HG03520 (cell line): ENCODE data around the gene RPS6KA2.
A peak's percentile ranks its signal among the peaks of the same experiment; 100 is the strongest.
"Not testable (repeated sequence)": the region's sequence is repeated elsewhere in the genome, so short reads cannot be mapped to it uniquely, and the experiment has no call there.

ENCODE experiments used
- ATAC-seq: cut with Tn5 transposase; IDR thresholded peaks from one replicate; pipeline ENCODE4 v1.9.1; 2021; ENCODE audit warnings: mild to moderate bottlenecking, moderate library complexity; ENCODE audit not compliant: unreplicated experiment

Gene RPS6KA2

GRCh38 chr6:166558156-166559005 is 68.7 kb downstream of the RPS6KA2 start:
- no peak for ATAC-seq

GRCh38 chr6:166556863-166557322 is 70.2 kb downstream of the RPS6KA2 start:
- ATAC-seq, result no peak

DNA sequence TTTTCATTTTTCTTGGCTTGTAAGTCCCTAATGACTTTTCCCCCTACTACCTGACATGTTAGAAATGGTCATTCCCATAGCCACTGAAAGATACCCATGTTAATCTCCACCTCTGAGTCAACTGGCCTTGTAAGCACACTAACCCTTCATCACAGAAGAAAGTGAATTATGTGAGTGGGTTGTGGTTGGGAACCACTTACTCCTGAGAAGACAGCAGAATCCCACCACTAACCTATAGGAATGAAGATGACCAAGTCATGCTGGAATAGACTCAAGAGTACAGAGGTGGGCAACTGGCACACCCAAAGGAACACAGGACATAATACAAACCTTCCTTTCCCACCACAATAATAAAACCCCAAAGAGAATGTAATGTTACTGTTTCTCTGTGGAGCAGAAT is 70.7 kb downstream of the RPS6KA2 start:
- no peak for ATAC-seq

DNA sequence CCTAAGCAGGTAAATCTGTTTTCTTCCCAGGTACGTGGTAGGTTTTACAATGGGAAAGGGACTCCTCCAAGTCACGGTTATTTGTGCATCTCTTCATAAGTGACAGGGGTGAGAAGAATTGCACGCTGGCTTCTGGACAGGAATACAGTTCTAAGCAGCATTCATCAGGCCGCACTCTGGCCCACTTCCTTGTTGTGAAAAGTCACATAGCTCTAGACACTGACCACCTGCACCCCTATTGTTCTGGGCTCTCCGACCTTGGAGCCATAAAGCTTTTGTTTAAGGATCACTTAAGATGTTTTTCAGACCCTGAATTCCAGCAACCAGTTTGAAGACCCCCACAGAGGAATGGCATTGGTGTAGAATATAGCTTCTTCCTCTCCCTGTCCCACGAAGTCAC is 72.0 kb downstream of the RPS6KA2 start:
- no peak for ATAC-seq

GRCh38 chr6:166554316-166554715 is 72.7 kb downstream of the RPS6KA2 start:
- no peak for ATAC-seq

DNA sequence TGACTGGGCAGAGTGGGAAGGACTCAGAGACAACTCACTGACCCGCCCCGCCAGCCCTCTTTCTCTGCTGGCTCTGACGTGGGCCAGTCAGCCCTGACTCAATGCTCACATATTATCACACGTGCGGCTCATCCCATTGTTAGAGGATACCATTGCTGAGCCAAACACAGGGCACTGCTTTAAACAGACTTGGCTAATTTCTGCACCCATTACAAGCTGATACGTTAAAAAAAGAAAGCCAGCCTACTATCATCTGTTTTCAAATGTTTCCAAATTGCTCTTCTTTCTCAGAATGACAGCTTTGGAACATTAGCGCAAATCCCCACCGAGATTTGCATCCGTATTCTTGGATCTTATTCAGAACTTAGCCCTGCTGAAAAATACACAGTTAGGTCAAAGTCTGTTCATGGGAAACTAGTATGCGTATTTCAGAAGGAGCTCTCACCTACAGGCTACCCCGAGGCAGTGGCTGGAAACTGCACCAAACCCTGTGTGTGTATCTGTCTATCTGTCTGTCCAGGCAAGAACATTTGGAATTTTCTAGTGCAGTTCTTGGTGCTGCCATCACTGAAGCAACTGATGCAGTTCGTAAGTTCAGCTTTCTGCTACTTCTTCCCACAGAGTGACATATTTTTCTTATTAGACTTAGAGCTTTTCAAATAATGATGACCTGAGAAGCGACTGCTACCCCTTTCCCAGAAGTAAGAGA is 73.3 kb downstream of the RPS6KA2 start:
- ATAC-seq, result no peak

DNA sequence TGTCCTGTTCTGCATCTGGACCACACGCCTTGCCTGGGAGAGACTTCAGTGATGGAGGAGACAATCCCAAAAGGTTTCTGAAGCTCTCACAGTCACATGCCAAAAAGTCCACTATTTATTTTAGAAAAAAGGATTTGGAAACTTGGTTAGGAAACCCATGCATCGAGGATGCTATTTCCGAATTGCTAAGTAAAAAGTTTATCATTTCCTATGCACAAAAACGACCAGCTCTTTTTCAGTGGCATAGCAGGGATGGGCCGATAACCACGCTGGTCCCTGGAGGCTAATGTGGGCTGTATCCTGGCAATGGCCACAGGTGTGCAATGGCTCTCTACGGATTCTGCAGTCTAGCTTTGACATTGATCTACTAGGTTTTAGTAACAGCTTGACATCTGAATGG is 74.5 kb downstream of the RPS6KA2 start:
- no peak for ATAC-seq

DNA sequence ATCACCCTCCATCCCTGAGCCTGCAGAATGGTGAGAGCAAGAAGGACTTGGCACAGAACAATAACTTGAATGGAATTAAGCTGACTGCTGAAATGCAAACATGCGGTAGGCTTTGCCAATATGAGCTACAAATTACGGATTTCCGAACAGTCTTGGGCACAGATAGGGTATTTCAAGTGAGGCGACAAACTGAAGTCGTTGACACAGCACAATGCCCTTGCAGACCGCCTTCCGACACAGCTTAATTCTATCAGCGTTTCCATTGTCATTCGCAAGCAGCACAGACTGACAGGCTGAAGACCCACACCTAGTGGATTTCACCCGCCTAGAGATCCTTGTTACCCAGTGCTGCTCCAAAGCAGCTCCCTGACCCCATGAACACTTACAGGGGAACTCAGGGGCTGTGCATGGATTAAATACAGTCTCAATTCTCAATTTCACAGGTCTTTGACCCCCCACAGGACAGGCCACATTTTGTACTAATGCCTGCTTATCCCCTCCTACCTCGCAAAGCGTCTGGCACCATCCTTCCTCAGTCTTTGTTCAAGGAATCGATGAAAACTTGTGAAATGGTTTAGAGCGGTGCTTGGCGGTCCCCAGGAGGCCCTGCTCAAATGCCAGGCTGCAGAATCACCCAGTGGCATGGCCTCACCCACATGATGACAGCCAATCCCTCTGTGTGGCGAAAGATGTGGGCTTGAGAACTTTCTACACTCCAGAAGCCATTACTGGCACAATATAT is 75.1 kb downstream of the RPS6KA2 start:
- ATAC-seq, result no peak

- no peak for ATAC-seq
These were observed 80.4 kb downstream of the RPS6KA2 start for GRCh38 chr6:166546653-166547052.

DNA sequence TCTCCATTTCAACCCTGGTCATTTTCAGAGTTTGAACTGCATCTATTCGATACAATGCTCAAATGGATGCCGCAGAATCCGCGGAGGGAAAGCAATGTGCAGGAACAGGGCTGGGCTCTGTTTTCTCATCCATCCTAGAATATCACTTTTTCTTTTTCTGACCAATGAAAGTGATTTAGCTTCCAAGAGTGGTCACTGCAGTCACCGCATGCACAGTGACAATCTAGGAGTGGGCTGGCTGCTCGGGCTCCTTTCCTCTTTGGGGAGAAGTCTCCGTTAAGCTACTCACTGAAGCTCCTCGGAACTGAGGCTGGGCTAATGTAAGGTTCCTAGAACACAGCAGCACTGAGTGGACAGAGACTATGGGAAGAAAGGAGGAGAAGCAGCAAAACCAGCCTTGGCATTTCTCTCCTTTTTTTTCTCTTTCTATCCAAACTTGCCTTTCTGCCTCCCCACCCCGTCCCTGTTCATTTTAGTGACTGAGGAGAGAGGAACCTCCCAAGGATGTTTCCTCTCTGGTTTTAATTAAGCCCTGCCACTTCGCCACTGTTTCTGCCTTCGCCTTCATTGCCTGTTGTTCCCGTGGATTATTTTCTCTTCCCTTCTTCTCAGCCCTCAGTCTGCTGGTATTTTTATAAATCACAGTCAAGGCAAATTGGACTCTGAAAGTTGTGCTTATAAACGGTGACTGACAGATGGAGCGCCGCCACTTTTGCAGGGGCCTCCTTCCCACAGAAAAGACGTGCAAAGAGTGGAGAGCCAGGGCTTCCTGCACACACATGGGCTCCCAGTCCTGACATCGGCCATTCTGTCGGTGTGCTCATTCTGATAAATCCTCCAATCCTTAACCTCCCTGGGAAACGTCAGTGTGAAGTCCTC is 81.7 kb downstream of the RPS6KA2 start:
- ATAC-seq, result no peak

- ATAC-seq, result no peak
These were observed 82.8 kb downstream of the RPS6KA2 start for GRCh38 chr6:166544296-166544605.

GRCh38 chr6:166543603-166544295 is 83.3 kb downstream of the RPS6KA2 start:
- no peak for ATAC-seq

DNA sequence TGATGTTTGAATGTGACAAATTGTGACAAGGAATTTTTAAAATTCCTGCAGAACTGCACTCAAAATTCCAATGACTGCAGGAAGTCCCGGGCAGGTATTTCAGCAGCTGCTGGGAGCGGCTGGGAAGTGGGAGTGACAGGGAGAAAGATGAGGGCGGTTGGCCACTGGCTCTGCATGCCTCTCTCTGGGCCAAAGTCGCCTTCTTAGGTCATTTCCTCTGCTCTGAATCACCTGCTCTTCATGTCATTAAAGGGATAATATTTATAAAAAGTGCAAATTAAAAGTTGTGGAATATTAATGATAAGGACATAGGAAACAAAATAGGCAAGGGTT is 84.5 kb downstream of the RPS6KA2 start:
- ATAC-seq, result no peak

GRCh38 chr6:166541876-166542579 is 85.0 kb downstream of the RPS6KA2 start:
- no peak for ATAC-seq

GRCh38 chr6:166541366-166541765 is 85.7 kb downstream of the RPS6KA2 start:
- no peak for ATAC-seq

DNA sequence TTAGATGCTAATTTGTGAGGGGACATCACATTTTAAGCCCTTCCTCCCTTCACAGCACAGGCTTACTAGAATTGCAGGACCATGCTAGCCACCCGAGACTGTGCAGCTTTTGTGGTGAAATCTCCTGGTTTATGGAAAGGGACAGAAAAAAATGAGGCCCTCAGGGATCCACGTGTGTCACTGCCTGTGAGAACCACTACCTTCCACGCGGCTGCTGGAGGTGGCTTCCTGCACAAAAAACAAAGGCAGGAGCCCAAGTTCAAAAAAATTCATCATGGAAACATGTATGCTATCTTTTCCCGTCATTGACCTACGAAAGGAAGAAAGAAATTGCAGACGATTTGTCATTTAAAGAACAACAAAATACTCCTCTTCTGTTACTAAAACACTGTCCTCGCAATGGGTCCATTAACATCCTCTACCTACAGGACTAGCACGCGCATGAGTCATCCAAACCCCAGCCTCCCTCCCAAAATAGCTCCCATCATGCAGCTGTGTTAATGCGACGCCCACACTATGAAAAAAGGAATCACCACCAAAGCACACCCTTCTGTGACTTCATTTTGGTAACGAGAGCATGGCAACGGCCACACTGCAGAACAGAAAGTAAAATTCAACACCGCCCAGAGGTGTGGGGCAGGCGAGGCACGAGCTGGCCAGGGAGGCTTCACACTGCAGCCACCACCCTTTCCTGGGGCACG is 86.3 kb downstream of the RPS6KA2 start:
- peak; percentile 98 for ATAC-seq

DNA sequence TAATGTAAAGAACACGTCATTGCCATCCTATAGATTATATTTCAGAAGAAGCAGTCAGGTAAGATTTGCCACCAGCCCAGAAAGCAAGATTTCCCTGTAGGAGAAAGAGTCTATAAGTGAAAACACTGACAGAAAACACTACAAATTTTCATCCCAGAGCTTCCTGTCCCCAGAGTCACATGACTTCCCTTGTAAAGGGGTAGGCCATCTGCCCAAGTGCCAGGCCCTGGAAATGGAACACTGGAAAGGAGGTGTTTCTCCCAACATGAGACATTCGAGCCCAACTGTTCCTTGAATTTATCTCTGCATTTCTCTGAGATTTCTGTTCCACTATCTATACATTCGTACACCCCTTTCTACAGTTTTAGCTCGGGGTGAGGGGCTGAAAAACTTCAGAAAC is 87.5 kb downstream of the RPS6KA2 start:
- no peak for ATAC-seq

GRCh38 chr6:166539011-166539385 is 88.1 kb downstream of the RPS6KA2 start:
- not testable (repeated sequence) for ATAC-seq
